Measurements from ENCODE around the gene MAGEA9B.
"Not testable (repeated sequence)": the region's sequence is repeated elsewhere in the genome, so short reads cannot be mapped to it uniquely, and the experiment has no call there.

Gene MAGEA9B

GRCh38 chrX:149570668-149571067 is 16.6 kb downstream of the MAGEA9B start:
- DNase-seq: no peak

GRCh38 chrX:149569770-149570169 is 17.5 kb downstream of the MAGEA9B start:
- no peak for DNase-seq

GRCh38 chrX:149568701-149569296 is 18.5 kb downstream of the MAGEA9B start:
- no peak for DNase-seq

- no peak for DNase-seq
These were observed 19.4 kb downstream of the MAGEA9B start for GRCh38 chrX:149567621-149568417.

- DNase-seq: no peak
These were observed 23.9 kb downstream of the MAGEA9B start for GRCh38 chrX:149563359-149563758.

GRCh38 chrX:149555251-149555650 is 32.0 kb downstream of the MAGEA9B start:
- DNase-seq: not testable (repeated sequence)

GRCh38 chrX:149551939-149552248 is 35.4 kb downstream of the MAGEA9B start:
- not testable (repeated sequence) for DNase-seq

- DNase-seq: not testable (repeated sequence)
These were observed 35.9 kb downstream of the MAGEA9B start for GRCh38 chrX:149551245-149551938.

- DNase-seq: not testable (repeated sequence)
These were observed 36.8 kb downstream of the MAGEA9B start for GRCh38 chrX:149550454-149550853.

GRCh38 chrX:149549701-149550100 is 37.6 kb downstream of the MAGEA9B start, which contains the start of gene HSFX3:
Gene HSFX3 (minus strand): TSS chrX:149549924. CDS start chrX:149549852, 72 bp downstream.
- not testable (repeated sequence) for DNase-seq

- DNase-seq: not testable (repeated sequence)
These were observed 39.5 kb downstream of the MAGEA9B start for GRCh38 chrX:149547782-149548181.

- not testable (repeated sequence) for DNase-seq
These were observed 40.3 kb downstream of the MAGEA9B start for GRCh38 chrX:149546962-149547361.

- DNase-seq: not testable (repeated sequence)
These were observed 41.4 kb downstream of the MAGEA9B start for GRCh38 chrX:149545545-149546543.

GRCh38 chrX:149541521-149542047 is 45.7 kb downstream of the MAGEA9B start:
- DNase-seq: no peak

GRCh38 chrX:149540621-149541520 is 46.4 kb downstream of the MAGEA9B start, which contains the start of gene EOLA1:
Gene EOLA1 (plus strand): TSS chrX:149541012. CDS start chrX:149545631, 4,619 bp downstream.
- peak; percentile 89 for DNase-seq

GRCh38 chrX:149540131-149540620 is 47.1 kb downstream of the MAGEA9B start:
- peak; percentile 86 for DNase-seq

- peak; percentile 85 for DNase-seq
These were observed 47.8 kb downstream of the MAGEA9B start for GRCh38 chrX:149539283-149540130.

GRCh38 chrX:149537474-149537873 is 49.8 kb downstream of the MAGEA9B start:
- not testable (repeated sequence) for DNase-seq

GRCh38 chrX:149534926-149535602 is 52.2 kb downstream of the MAGEA9B start:
- not testable (repeated sequence) for DNase-seq
